Measurements from ENCODE around the gene GPR171. TPM values are rescaled to one million over a fixed set of nuclear protein-coding genes. Genes with fewer than 3 reads are reported as not detected.

GPR171 gene
- total RNA-seq, 2 experiments from 2014 or later: 9.7 to 16.7 TPM

- ChIA-PET POLR2A (interaction anchor here (1.2 kb wide), 1 partner anchor 13 kb away, joined by 3 read pairs; the partner anchor contains the start of gene GPR171), CTCF (interaction anchor here (1.1 to 3.0 kb wide), 3 partner anchors 49 to 111 kb away, joined by 3 to 6 read pairs (median 3); no protein-coding TSS in a partner anchor)
- H3K9me3 ChIP-seq (ENCODE audit: control insufficient read depth in 1 of 2, insufficient read depth in 1 of 2, low read length in 2 of 2): peaks cover 0 to 8% of the 10 kb centered on the region in 2 experiments
- Mint-ChIP-seq H3K27me3 (no peaks in the 10 kb centered on the region), H3K9me3 (peaks cover 5% of the 10 kb centered on the region), H3K36me3 (ENCODE audit: low read depth) (no peaks in the 10 kb centered on the region), H3K4me3 (no peak overlapping the region), H3K27ac (no peak overlapping the region), H3K4me1 (ENCODE audit: low read depth) (no peaks in the 10 kb centered on the region)
- H3K27me3 ChIP-seq (ENCODE audit: control insufficient read depth in 1 of 2, insufficient read depth in 2 of 2, low read length in 2 of 2): no peaks in the 10 kb centered on the region
- TF ChIP-seq, protein P1, sequence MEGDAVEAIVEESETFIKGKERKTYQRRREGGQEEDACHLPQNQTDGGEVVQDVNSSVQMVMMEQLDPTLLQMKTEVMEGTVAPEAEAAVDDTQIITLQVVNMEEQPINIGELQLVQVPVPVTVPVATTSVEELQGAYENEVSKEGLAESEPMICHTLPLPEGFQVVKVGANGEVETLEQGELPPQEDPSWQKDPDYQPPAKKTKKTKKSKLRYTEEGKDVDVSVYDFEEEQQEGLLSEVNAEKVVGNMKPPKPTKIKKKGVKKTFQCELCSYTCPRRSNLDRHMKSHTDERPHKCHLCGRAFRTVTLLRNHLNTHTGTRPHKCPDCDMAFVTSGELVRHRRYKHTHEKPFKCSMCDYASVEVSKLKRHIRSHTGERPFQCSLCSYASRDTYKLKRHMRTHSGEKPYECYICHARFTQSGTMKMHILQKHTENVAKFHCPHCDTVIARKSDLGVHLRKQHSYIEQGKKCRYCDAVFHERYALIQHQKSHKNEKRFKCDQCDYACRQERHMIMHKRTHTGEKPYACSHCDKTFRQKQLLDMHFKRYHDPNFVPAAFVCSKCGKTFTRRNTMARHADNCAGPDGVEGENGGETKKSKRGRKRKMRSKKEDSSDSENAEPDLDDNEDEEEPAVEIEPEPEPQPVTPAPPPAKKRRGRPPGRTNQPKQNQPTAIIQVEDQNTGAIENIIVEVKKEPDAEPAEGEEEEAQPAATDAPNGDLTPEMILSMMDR (IDR thresholded peaks at IDR 0.05): no peak
- DNase-seq: no peak
- no peaks in the 10 kb centered on the region for H3K36me3 ChIP-seq (ENCODE audit: insufficient read depth, low read length)
- no peaks in the 10 kb centered on the region for H3K4me1 ChIP-seq (ENCODE audit: insufficient read depth, low read length)
- H3K4me3 ChIP-seq (ENCODE audit: low read length): no peak overlapping the region
- intact Hi-C loops (cut with DNase I, micrococcal nuclease): no loop called here
- no peak for ATAC-seq (ENCODE audit: poor library complexity)
- no peak overlapping the region for H3K27ac ChIP-seq (ENCODE audit: low read depth in 1 of 2, low read length in 2 of 2)
These were observed 13.9 kb upstream of the GPR171 start for GRCh38 chr3:151216641-151217607.

- peaks cover 18% of the 10 kb centered on the region for H3K4me1 Mint-ChIP-seq (ENCODE audit: low read depth)
- Histone ChIP-seq H3K27me3 (ENCODE audit: control insufficient read depth in 1 of 2, insufficient read depth in 2 of 2, low read length in 2 of 2) (no peaks in the 10 kb centered on the region), H3K4me1 (ENCODE audit: insufficient read depth, low read length) (peaks cover 9% of the 10 kb centered on the region), H3K9me3 (ENCODE audit: control insufficient read depth in 1 of 2, insufficient read depth in 1 of 2, low read length in 2 of 2) (no peaks in the 10 kb centered on the region), H3K4me3 (ENCODE audit: low read length) (no peak overlapping the region), H3K36me3 (ENCODE audit: insufficient read depth, low read length) (no peaks in the 10 kb centered on the region), H3K27ac (ENCODE audit: low read depth in 1 of 2, low read length in 2 of 2) (no peak overlapping the region)
- ChIA-PET POLR2A (interaction anchor here (0.7 kb wide), 1 partner anchor 79 kb away, joined by 3 read pairs; no protein-coding TSS in a partner anchor), CTCF (interaction anchor here (0.6 kb wide), 1 partner anchor 13 kb away, joined by 3 read pairs; no protein-coding TSS in a partner anchor)
- no peak overlapping the region for H3K4me3 Mint-ChIP-seq
- no peaks in the 10 kb centered on the region for H3K27me3 Mint-ChIP-seq
- TF ChIP-seq, protein P1 (IDR thresholded peaks at IDR 0.05): no peak
- H3K27ac Mint-ChIP-seq: no peak overlapping the region
- DNase-seq (no peak), ATAC-seq (ENCODE audit: poor library complexity) (no peak)
- intact Hi-C loops (cut with DNase I, micrococcal nuclease): no loop called here
- no peaks in the 10 kb centered on the region for H3K9me3 Mint-ChIP-seq
- no peaks in the 10 kb centered on the region for H3K36me3 Mint-ChIP-seq (ENCODE audit: low read depth)
These were observed 11.4 kb upstream of the GPR171 start for GRCh38 chr3:151214459-151214858.

- H3K27me3 Mint-ChIP-seq: no peaks in the 10 kb centered on the region
- TF ChIP-seq, protein P1 (IDR thresholded peaks at IDR 0.05): no peak
- CTCF ChIA-PET: interaction anchor here (0.6 kb wide), 1 partner anchor 13 kb away, joined by 3 read pairs; no protein-coding TSS in a partner anchor
- intact Hi-C loops (cut with DNase I, micrococcal nuclease): no loop called here
- peaks cover 24% of the 10 kb centered on the region for H3K4me1 Mint-ChIP-seq (ENCODE audit: low read depth)
- H3K4me3 Mint-ChIP-seq: no peak overlapping the region
- Histone ChIP-seq H3K9me3 (ENCODE audit: control insufficient read depth in 1 of 2, insufficient read depth in 1 of 2, low read length in 2 of 2) (no peaks in the 10 kb centered on the region), H3K27me3 (ENCODE audit: control insufficient read depth in 1 of 2, insufficient read depth in 2 of 2, low read length in 2 of 2) (no peaks in the 10 kb centered on the region), H3K36me3 (ENCODE audit: insufficient read depth, low read length) (no peaks in the 10 kb centered on the region), H3K4me3 (ENCODE audit: low read length) (no peak overlapping the region), H3K27ac (ENCODE audit: low read depth in 1 of 2, low read length in 2 of 2) (no peak overlapping the region), H3K4me1 (ENCODE audit: insufficient read depth, low read length) (peaks cover 9% of the 10 kb centered on the region)
- DNase-seq (no peak), ATAC-seq (ENCODE audit: poor library complexity) (no peak)
- no peaks in the 10 kb centered on the region for H3K9me3 Mint-ChIP-seq
- no peaks in the 10 kb centered on the region for H3K36me3 Mint-ChIP-seq (ENCODE audit: low read depth)
- H3K27ac Mint-ChIP-seq: no peak overlapping the region
- POLR2A ChIA-PET: no interaction called here
These were observed 10.9 kb upstream of the GPR171 start for GRCh38 chr3:151213881-151214280.

Data from CD4-positive, alpha-beta T cell (primary cell).